Effector memory CD8-positive, alpha-beta T cell (primary cell): ENCODE data around the gene PARP11.
A peak's percentile ranks its signal among the peaks of the same experiment; 100 is the strongest.

Experiments
- ATAC-seq: fragments of 150-1000 bp; cut with Tn5 transposase; replicated peaks from 2 replicates; pipeline ENCODE4 v1.10.0; 2021; ENCODE audit warnings: mild to moderate bottlenecking, moderate library complexity
- DNase-seq, 3 experiments: peaks; one replicate each; pipeline ENCODE4 v3.0.0; 2021
- H3K27ac Mint-ChIP-seq, 2 donors: one replicate each; pipeline ENCODE4 v1.8.0; 2022; ENCODE audit warnings: mild to moderate bottlenecking in 2 of 2, mixed read lengths in 2 of 2, moderate library complexity in 2 of 2
- H3K27me3 Mint-ChIP-seq, 2 donors: one replicate each; pipeline ENCODE4 v1.8.0; 2022; ENCODE audit warnings: mixed read lengths in 2 of 2
- H3K36me3 Mint-ChIP-seq: one replicate; pipeline ENCODE4 v1.8.0; 2022; ENCODE audit warnings: mild to moderate bottlenecking, moderate library complexity, mixed read lengths; ENCODE audit not compliant: insufficient read depth
- H3K4me1 Mint-ChIP-seq, 2 donors: one replicate each; pipeline ENCODE4 v1.8.0; 2022; ENCODE audit warnings: low read depth in 2 of 2, mixed read lengths in 2 of 2
- H3K4me3 Mint-ChIP-seq, 2 donors: one replicate each; pipeline ENCODE4 v1.8.0; 2022; ENCODE audit warnings: mild to moderate bottlenecking in 2 of 2, mixed read lengths in 2 of 2, moderate library complexity in 2 of 2
- H3K9me3 Mint-ChIP-seq, 2 donors: one replicate each; pipeline ENCODE4 v1.8.0; 2022; ENCODE audit warnings: mixed read lengths in 2 of 2

The PARP11 gene

GRCh38 chr12:3802721-3803120 lies 70.5 kb downstream of the PARP11 start:
- no peak overlapping the region for H3K27ac Mint-ChIP-seq
- peaks cover 1 to 4% of the 10 kb centered on the region in 2 donors for H3K4me1 Mint-ChIP-seq
- ATAC-seq: no peak
- no peaks in the 10 kb centered on the region for H3K9me3 Mint-ChIP-seq
- DNase-seq: no peak
- H3K36me3 Mint-ChIP-seq: peaks cover 10% of the 10 kb centered on the region
- no peaks in the 10 kb centered on the region for H3K27me3 Mint-ChIP-seq
- no peak overlapping the region for H3K4me3 Mint-ChIP-seq

GRCh38 chr12:3797531-3798048 lies 75.6 kb downstream of the PARP11 start:
- DNase-seq (no peak), ATAC-seq (no peak)
- no peak overlapping the region for H3K4me3 Mint-ChIP-seq
- peak overlapping the region in 1 of 2 donors; percentile 6 for H3K27ac Mint-ChIP-seq
- H3K9me3 Mint-ChIP-seq: no peaks in the 10 kb centered on the region
- peaks cover 8% of the 10 kb centered on the region for H3K36me3 Mint-ChIP-seq
- no peaks in the 10 kb centered on the region for H3K27me3 Mint-ChIP-seq
- H3K4me1 Mint-ChIP-seq: peaks cover 4% of the 10 kb centered on the region in 2 donors

- ATAC-seq: no peak
- no peaks in the 10 kb centered on the region for H3K27me3 Mint-ChIP-seq
- H3K4me3 Mint-ChIP-seq: no peak overlapping the region
- DNase-seq: no peak
- H3K27ac Mint-ChIP-seq: no peak overlapping the region
- H3K9me3 Mint-ChIP-seq: no peaks in the 10 kb centered on the region
- H3K4me1 Mint-ChIP-seq: peaks cover 0 to 4% of the 10 kb centered on the region in 2 donors
- H3K36me3 Mint-ChIP-seq: peaks cover 8% of the 10 kb centered on the region
Measured at GRCh38 chr12:3795492-3796133, 77.6 kb downstream of the PARP11 start.

GRCh38 chr12:3795066-3795465 lies 78.1 kb downstream of the PARP11 start:
- Mint-ChIP-seq H3K27me3 (no peaks in the 10 kb centered on the region), H3K36me3 (peaks cover 8% of the 10 kb centered on the region), H3K9me3 (no peaks in the 10 kb centered on the region), H3K4me3 (no peak overlapping the region), H3K27ac (no peak overlapping the region), H3K4me1 (peaks cover 0 to 4% of the 10 kb centered on the region in 2 donors)
- ATAC-seq (no peak), DNase-seq (no peak)

GRCh38 chr12:3792623-3793288 lies 80.4 kb downstream of the PARP11 start:
- Mint-ChIP-seq H3K9me3 (no peaks in the 10 kb centered on the region), H3K36me3 (peaks cover 2% of the 10 kb centered on the region), H3K4me3 (no peak overlapping the region), H3K27ac (no peak overlapping the region), H3K4me1 (peaks cover 0 to 3% of the 10 kb centered on the region in 2 donors), H3K27me3 (no peaks in the 10 kb centered on the region)
- no peak for ATAC-seq
- DNase-seq: no peak

- H3K36me3 Mint-ChIP-seq: no peaks in the 10 kb centered on the region
- DNase-seq (no peak), ATAC-seq (no peak)
- no peaks in the 10 kb centered on the region for H3K4me1 Mint-ChIP-seq
- H3K4me3 Mint-ChIP-seq: no peak overlapping the region
- H3K27me3 Mint-ChIP-seq: no peaks in the 10 kb centered on the region
- no peaks in the 10 kb centered on the region for H3K9me3 Mint-ChIP-seq
- no peak overlapping the region for H3K27ac Mint-ChIP-seq
Measured at GRCh38 chr12:3791256-3791874, 81.8 kb downstream of the PARP11 start.

- H3K4me1 Mint-ChIP-seq: no peaks in the 10 kb centered on the region
- H3K9me3 Mint-ChIP-seq: no peaks in the 10 kb centered on the region
- H3K27me3 Mint-ChIP-seq: no peaks in the 10 kb centered on the region
- H3K4me3 Mint-ChIP-seq: no peak overlapping the region
- ATAC-seq (no peak), DNase-seq (no peak)
- H3K36me3 Mint-ChIP-seq: no peaks in the 10 kb centered on the region
- H3K27ac Mint-ChIP-seq: no peak overlapping the region
Measured at GRCh38 chr12:3790642-3791041, 82.6 kb downstream of the PARP11 start.

- H3K9me3 Mint-ChIP-seq: no peaks in the 10 kb centered on the region
- DNase-seq (no peak), ATAC-seq (no peak)
- H3K36me3 Mint-ChIP-seq: no peaks in the 10 kb centered on the region
- no peaks in the 10 kb centered on the region for H3K4me1 Mint-ChIP-seq
- H3K27me3 Mint-ChIP-seq: no peaks in the 10 kb centered on the region
- H3K4me3 Mint-ChIP-seq: no peak overlapping the region
- H3K27ac Mint-ChIP-seq: no peak overlapping the region
Measured at GRCh38 chr12:3789838-3790237, 83.4 kb downstream of the PARP11 start.

- no peaks in the 10 kb centered on the region for H3K27me3 Mint-ChIP-seq
- DNase-seq (peak; percentile 11 to 24 (median 11)), ATAC-seq (peak; percentile 58)
- no peaks in the 10 kb centered on the region for H3K9me3 Mint-ChIP-seq
- H3K36me3 Mint-ChIP-seq: no peaks in the 10 kb centered on the region
- peaks cover 0 to 6% of the 10 kb centered on the region in 2 donors for H3K4me1 Mint-ChIP-seq
- H3K4me3 Mint-ChIP-seq: no peak overlapping the region
- H3K27ac Mint-ChIP-seq: no peak overlapping the region
Measured at GRCh38 chr12:3777206-3777809, 95.9 kb downstream of the PARP11 start.

- no peaks in the 10 kb centered on the region for H3K36me3 Mint-ChIP-seq
- H3K4me1 Mint-ChIP-seq: peaks cover 0 to 12% of the 10 kb centered on the region in 2 donors
- no peak for ATAC-seq
- H3K9me3 Mint-ChIP-seq: no peaks in the 10 kb centered on the region
- DNase-seq: no peak
- no peaks in the 10 kb centered on the region for H3K27me3 Mint-ChIP-seq
- no peak overlapping the region for H3K4me3 Mint-ChIP-seq
- H3K27ac Mint-ChIP-seq: no peak overlapping the region
Measured at GRCh38 chr12:3775385-3776035, 97.7 kb downstream of the PARP11 start.

GRCh38 chr12:3772380-3772779 lies 100.8 kb downstream of the PARP11 start:
- Mint-ChIP-seq H3K27me3 (no peaks in the 10 kb centered on the region), H3K4me3 (no peak overlapping the region), H3K27ac (no peak overlapping the region), H3K9me3 (no peaks in the 10 kb centered on the region), H3K36me3 (no peaks in the 10 kb centered on the region), H3K4me1 (peaks cover 0 to 12% of the 10 kb centered on the region in 2 donors)
- no peak for ATAC-seq
- DNase-seq: no peak

- Mint-ChIP-seq H3K36me3 (no peaks in the 10 kb centered on the region), H3K4me3 (no peak overlapping the region), H3K4me1 (peaks cover 0 to 12% of the 10 kb centered on the region in 2 donors), H3K9me3 (no peaks in the 10 kb centered on the region), H3K27ac (no peak overlapping the region), H3K27me3 (no peaks in the 10 kb centered on the region)
- ATAC-seq (no peak), DNase-seq (no peak)
Measured at GRCh38 chr12:3771853-3772252, 101.3 kb downstream of the PARP11 start.

- H3K27me3 Mint-ChIP-seq: no peaks in the 10 kb centered on the region
- H3K4me1 Mint-ChIP-seq: peaks cover 0 to 12% of the 10 kb centered on the region in 2 donors
- H3K36me3 Mint-ChIP-seq: no peaks in the 10 kb centered on the region
- H3K9me3 Mint-ChIP-seq: no peaks in the 10 kb centered on the region
- ATAC-seq (no peak), DNase-seq (no peak)
- H3K27ac Mint-ChIP-seq: peak overlapping the region in 1 of 2 donors; percentile 16
- no peak overlapping the region for H3K4me3 Mint-ChIP-seq
Measured at GRCh38 chr12:3770891-3771290, 102.3 kb downstream of the PARP11 start.
